B cell (primary cell): Measurements from ENCODE around the gene MTX1. TPM values are rescaled to one million over a fixed set of nuclear protein-coding genes. Genes with fewer than 3 reads are reported as not detected.
A peak's percentile ranks its signal among the peaks of the same experiment; 100 is the strongest.

Experiments used
- ATAC-seq: fragments of 200-7000 bp; cut with Tn5 transposase; one replicate; pipeline ENCODE4 v1.10.0; 2021; ENCODE audit warnings: low read depth, mild to moderate bottlenecking, moderate number of reproducible peaks, moderate library complexity
- CTCF ChIA-PET: fragments of 350-600 bp; sonication (Branson Sonifier 250); formaldehyde crosslinking; loops from one replicate; lab custom pipeline; 2021; ENCODE audit warnings: antibody characterized with exemption, inconsistent platforms; lab: Charles Lee
- POLR2A ChIA-PET: fragments of 350-600 bp; sonication (Branson Sonifier 250); formaldehyde crosslinking; loops from one replicate; lab custom pipeline; 2021; ENCODE audit warnings: antibody characterized with exemption; lab: Charles Lee
- DNase-seq: peaks from one replicate; pipeline ENCODE4 v3.0.0; 2013
- H2AFZ ChIP-seq: 2 replicates; pipeline ENCODE4 v1.6.1; 2012; ENCODE audit warnings: mild to moderate bottlenecking, low read depth, low read length; ENCODE audit not compliant: insufficient read depth, poor library complexity, severe bottlenecking
- H3K27ac ChIP-seq, 2 donors: 1 replicate in 1 of 2; 2 replicates in 1 of 2; pipeline ENCODE4 v1.5.1; 2012 to 2013; ENCODE audit warnings: low read length in 2 of 2, mild to moderate bottlenecking in 2 of 2, moderate library complexity in 1 of 2
- H3K27me3 ChIP-seq, 4 experiments: fragments of 200-600 bp in 1 of 4; sonication (generic) in 1 of 4; replicated peaks in 1 of 4; 1 replicate in 2 of 4; 2 replicates in 2 of 4; pipeline versions ENCODE4 v1.6.1 to v1.7.0; 2013 to 2016; ENCODE audit warnings: low read length in 3 of 4, mild to moderate bottlenecking in 2 of 4, mixed read lengths in 1 of 4, moderate library complexity in 1 of 4; ENCODE audit not compliant: insufficient read depth in 4 of 4, control insufficient read depth in 3 of 4; ENCODE audit errors: control extremely low read depth in 1 of 4
- H3K36me3 ChIP-seq, 2 experiments: replicated peaks in 1 of 2; 1 replicate in 1 of 2; 2 replicates in 1 of 2; pipeline versions ENCODE4 v1.6.1 to v1.7.1; 2013; ENCODE audit warnings: low read length in 1 of 2; ENCODE audit not compliant: insufficient read depth in 2 of 2, control insufficient read depth in 1 of 2; ENCODE audit errors: control extremely low read depth in 1 of 2, extremely low read depth in 1 of 2
- H3K4me1 ChIP-seq, 2 donors: fragments of 200-600 bp in 1 of 2; sonication (generic) in 1 of 2; 1 replicate in 1 of 2; 2 replicates in 1 of 2; pipeline versions ENCODE4 v1.5.1 to v1.6.1; 2013 to 2017; ENCODE audit warnings: low read length in 2 of 2; ENCODE audit not compliant: control insufficient read depth in 2 of 2, insufficient read depth in 2 of 2
- H3K4me2 ChIP-seq: replicated peaks from 2 replicates; pipeline ENCODE3; 2012; ENCODE audit warnings: mild to moderate bottlenecking, low read depth, low read length; ENCODE audit not compliant: poor library complexity, severe bottlenecking
- H3K4me3 ChIP-seq, 5 experiments: fragments of 200-600 bp in 1 of 5; sonication (generic) in 1 of 5; 1 replicate in 3 of 5; 2 replicates in 2 of 5; pipeline versions ENCODE4 v1.5.1 to v1.7.0; 2011 to 2016; ENCODE audit warnings: low read length in 4 of 5, mild to moderate bottlenecking in 4 of 5, low read depth in 2 of 5, control low read depth in 1 of 5, moderate library complexity in 1 of 5; ENCODE audit not compliant: insufficient read depth in 1 of 5; ENCODE audit errors: control extremely low read depth in 1 of 5, extremely low read depth in 1 of 5
- H3K79me2 ChIP-seq: fragments of 200-600 bp; sonication (generic); one replicate; pipeline ENCODE4 v1.6.0; 2016; ENCODE audit warnings: low read length; ENCODE audit not compliant: control insufficient read depth, insufficient read depth
- H3K9ac ChIP-seq: fragments of 200-600 bp; sonication (generic); 2 replicates; pipeline ENCODE4 v1.6.1; 2017; ENCODE audit warnings: mild to moderate bottlenecking, low read length, moderate library complexity
- H3K9me3 ChIP-seq, 3 donors: one replicate each; pipeline versions ENCODE4 v1.6.1 to v1.7.1; 2013; ENCODE audit warnings: low read length in 2 of 3; ENCODE audit not compliant: control insufficient read depth in 2 of 3, insufficient read depth in 1 of 3; ENCODE audit errors: control extremely low read depth in 1 of 3
- H4K20me1 ChIP-seq: 2 replicates; pipeline ENCODE4 v1.6.0; 2012; ENCODE audit warnings: mild to moderate bottlenecking, low read length; ENCODE audit not compliant: insufficient read depth, control insufficient read depth, poor library complexity, severe bottlenecking
- H3K27ac Mint-ChIP-seq: one replicate; pipeline ENCODE4 v1.8.0; 2021; ENCODE audit warnings: mixed read lengths
- H3K27me3 Mint-ChIP-seq: one replicate; pipeline ENCODE4 v1.8.0; 2021; ENCODE audit warnings: mixed read lengths
- H3K4me1 Mint-ChIP-seq: one replicate; pipeline ENCODE4 v1.8.0; 2021; ENCODE audit warnings: mixed read lengths
- H3K4me3 Mint-ChIP-seq: one replicate; pipeline ENCODE4 v1.8.0; 2021; ENCODE audit warnings: mixed read lengths
- H3K9me3 Mint-ChIP-seq: one replicate; pipeline ENCODE4 v1.8.0; 2022; ENCODE audit warnings: mixed read lengths; ENCODE audit not compliant: insufficient read depth
- EZH2 ChIP-seq: IDR thresholded peaks from 2 replicates; pipeline ENCODE4 v1.6.1; 2012; ENCODE audit warnings: borderline replicate concordance, low read depth, mild to moderate bottlenecking, moderate library complexity, low read length; ENCODE audit not compliant: insufficient read depth, poor library complexity, severe bottlenecking
- WGBS: methylation state at CpG from one replicate; pipeline ENCODE4 v1.1.5; 2013; ENCODE audit warnings: missing lambda C conversion rate; ENCODE audit not compliant: insufficient coverage; 5-methylcytosine and 5-hydroxymethylcytosine counted together
- intact Hi-C: fragments of 100-400 bp; cut with micrococcal nuclease; formaldehyde crosslinking; loops from one replicate; pipeline ENCODE4 v1.10.0; 2022
- polyA plus RNA-seq: library from polyadenylated mRNA; depleted of rRNA; stranded (reverse); fragments of >200 nt; gene quantifications from 2 replicates; pipeline ENCODE4 v1.2.3, GENCODE V29; 2012
- total RNA-seq, 2 donors: library from RNA; stranded (reverse); fragments of 120-200 nt in 1 of 2; gene quantifications; 1 replicate in 1 of 2; 2 replicates in 1 of 2; pipeline versions ENCODE4 v1.2.3 to v1.2.4, GENCODE V29; 2013 to 2022
- TF ChIP-seq, protein P1 (sequence below): fragments of 200-600 bp; IDR thresholded peaks from one replicate; pipeline ENCODE4 v1.8.0; 2022; ENCODE audit warnings: antibody characterized with exemption, mild to moderate bottlenecking

Gene MTX1
- total and polyA plus RNA-seq, 2 donors (not counting 1 experiment from before 2014, with no cell fraction given), result 19.0 to 40.4 TPM

DNA sequence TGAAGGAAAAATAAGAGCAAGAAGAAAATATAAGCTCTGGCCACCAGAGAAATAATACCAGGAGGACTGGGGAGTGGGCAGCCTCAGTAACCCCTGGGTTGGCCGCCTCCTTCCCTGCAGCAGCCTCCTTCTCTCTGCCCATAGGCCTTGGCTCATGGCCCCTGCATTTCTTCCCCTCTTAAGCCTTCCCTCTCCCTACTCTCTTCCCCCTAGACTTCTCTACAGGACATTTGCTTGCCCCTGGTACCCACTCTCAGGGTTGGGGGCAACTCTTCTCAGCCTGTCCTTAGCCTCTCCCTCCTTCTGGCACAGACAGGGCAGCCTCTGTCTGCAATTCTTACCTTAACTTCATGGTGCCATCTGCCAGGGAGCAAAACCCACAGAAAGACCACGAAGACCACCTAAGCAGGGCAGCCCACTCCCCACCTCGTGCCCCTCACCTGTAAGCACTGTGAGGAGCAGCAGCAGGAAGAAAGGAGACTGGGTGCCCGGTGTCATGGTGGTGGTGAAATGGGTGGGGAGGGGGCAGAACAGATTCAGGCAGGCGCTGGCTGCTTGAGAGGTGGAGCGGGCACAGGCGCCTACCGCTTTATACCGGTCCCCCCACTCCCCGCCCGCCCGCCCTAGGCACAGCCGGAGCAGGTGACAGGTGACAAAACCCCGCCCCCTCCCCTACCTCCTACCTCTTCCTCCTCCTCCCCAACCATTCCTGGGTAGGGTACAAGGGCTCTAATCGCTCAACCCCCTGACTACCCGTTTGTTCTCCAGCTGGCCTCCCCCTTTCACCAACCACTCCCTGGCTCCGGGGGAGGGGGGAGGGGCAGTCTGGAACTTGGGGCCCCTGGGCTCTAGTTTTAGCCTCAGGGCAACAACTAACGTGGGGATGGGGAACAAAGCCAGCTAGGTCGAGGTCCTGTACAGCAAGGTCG is 15.9 kb upstream of the MTX1 start:
- peak overlapping the region; percentile 83 for H2AFZ ChIP-seq
- DNase-seq, result no peak
- H3K4me2 ChIP-seq, result peak overlapping the region; percentile 98
- peaks cover 0 to 5% (median 0%) of the 10 kb centered on the region in 3 donors for H3K9me3 ChIP-seq
- peak overlapping the region; percentile 67 for H3K9ac ChIP-seq
- TF ChIP-seq EZH2, result no peak
- TF ChIP-seq, protein P1, sequence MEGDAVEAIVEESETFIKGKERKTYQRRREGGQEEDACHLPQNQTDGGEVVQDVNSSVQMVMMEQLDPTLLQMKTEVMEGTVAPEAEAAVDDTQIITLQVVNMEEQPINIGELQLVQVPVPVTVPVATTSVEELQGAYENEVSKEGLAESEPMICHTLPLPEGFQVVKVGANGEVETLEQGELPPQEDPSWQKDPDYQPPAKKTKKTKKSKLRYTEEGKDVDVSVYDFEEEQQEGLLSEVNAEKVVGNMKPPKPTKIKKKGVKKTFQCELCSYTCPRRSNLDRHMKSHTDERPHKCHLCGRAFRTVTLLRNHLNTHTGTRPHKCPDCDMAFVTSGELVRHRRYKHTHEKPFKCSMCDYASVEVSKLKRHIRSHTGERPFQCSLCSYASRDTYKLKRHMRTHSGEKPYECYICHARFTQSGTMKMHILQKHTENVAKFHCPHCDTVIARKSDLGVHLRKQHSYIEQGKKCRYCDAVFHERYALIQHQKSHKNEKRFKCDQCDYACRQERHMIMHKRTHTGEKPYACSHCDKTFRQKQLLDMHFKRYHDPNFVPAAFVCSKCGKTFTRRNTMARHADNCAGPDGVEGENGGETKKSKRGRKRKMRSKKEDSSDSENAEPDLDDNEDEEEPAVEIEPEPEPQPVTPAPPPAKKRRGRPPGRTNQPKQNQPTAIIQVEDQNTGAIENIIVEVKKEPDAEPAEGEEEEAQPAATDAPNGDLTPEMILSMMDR, result no peak
- CTCF ChIA-PET, result interaction anchor here (0.6 to 7.7 kb wide), 20 partner anchors 8 to 370 kb away, joined by 3 to 196 read pairs (median 6); partner anchors contain the start of genes ASH1L, EFNA4, KRTCAP2 and MTX1
- Mint-ChIP-seq H3K27ac (no peak overlapping the region), H3K27me3 (no peaks in the 10 kb centered on the region), H3K9me3 (no peaks in the 10 kb centered on the region), H3K4me3 (peak overlapping the region; percentile 91), H3K4me1 (peaks cover 34% of the 10 kb centered on the region)
- H3K27ac ChIP-seq, result no peak overlapping the region
- ATAC-seq, result no peak
- H4K20me1 ChIP-seq, result no peaks in the 10 kb centered on the region
- peaks cover 15 to 23% of the 10 kb centered on the region in 2 donors for H3K4me1 ChIP-seq
- WGBS, result 50% methylated on average over 2 of the region's 20 CpGs
- H3K36me3 ChIP-seq, result no peaks in the 10 kb centered on the region
- H3K27me3 ChIP-seq, result peaks cover 0 to 19% (median 1%) of the 10 kb centered on the region in 4 experiments
- intact Hi-C loops, result loop anchor here (2.0 to 5.0 kb wide), 3 partner anchors 16 to 35 kb away; partner anchors contain the start of gene MTX1
- peak overlapping the region in 4 of 5 experiments; percentile 46 to 74 (median 52) for H3K4me3 ChIP-seq
- POLR2A ChIA-PET, result interaction anchor here (0.5 to 2.3 kb wide), 8 partner anchors 7 to 57 kb away, joined by 5 to 15 read pairs (median 8); partner anchors contain the start of genes KRTCAP2 and SLC50A1
- H3K79me2 ChIP-seq, result no peaks in the 10 kb centered on the region
